Gastroesophageal sphincter (tissue), 3 donors: Measurements from ENCODE around the gene TMEM131.

Experiments
- POLR2AphosphoS5 ChIP-seq: sonication (generic); formaldehyde crosslinking; IDR thresholded peaks from one replicate; pipeline ENCODE4 v1.6.1; 2017; ENCODE audit warnings: antibody characterized with exemption
- TF ChIP-seq, protein P1 (sequence below), 4 experiments: fragments of 200-600 bp in 2 of 4; fragments of 450-650 bp in 2 of 4; sonication (generic) in 1 of 4; IDR thresholded peaks; one replicate each; pipeline ENCODE4 v1.5.1; 2017 to 2019; ENCODE audit warnings: antibody characterized with exemption in 4 of 4, mild to moderate bottlenecking in 2 of 4, moderate library complexity in 2 of 4

DNA sequence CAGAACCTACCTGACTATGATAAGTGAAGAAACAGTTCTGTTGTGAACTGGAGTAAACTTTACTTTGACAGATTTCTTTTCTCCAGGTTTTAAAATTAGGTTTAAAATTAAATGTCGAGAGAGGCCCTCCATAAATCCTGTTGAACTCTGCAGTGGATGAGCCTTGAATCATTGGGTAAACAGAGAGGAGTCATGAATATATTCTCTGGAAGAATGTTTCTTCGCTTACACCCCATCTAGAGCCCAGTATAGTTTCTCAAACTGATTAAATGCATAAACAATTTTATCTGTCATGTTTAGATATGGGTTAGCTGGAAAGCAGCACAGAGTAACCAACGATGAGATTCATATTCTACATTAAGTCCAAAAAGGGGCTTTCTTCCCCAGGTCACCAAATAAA lies 198.4 kb downstream of the TMEM131 start:
- no peak for TF ChIP-seq POLR2AphosphoS5
- TF ChIP-seq, protein P1, sequence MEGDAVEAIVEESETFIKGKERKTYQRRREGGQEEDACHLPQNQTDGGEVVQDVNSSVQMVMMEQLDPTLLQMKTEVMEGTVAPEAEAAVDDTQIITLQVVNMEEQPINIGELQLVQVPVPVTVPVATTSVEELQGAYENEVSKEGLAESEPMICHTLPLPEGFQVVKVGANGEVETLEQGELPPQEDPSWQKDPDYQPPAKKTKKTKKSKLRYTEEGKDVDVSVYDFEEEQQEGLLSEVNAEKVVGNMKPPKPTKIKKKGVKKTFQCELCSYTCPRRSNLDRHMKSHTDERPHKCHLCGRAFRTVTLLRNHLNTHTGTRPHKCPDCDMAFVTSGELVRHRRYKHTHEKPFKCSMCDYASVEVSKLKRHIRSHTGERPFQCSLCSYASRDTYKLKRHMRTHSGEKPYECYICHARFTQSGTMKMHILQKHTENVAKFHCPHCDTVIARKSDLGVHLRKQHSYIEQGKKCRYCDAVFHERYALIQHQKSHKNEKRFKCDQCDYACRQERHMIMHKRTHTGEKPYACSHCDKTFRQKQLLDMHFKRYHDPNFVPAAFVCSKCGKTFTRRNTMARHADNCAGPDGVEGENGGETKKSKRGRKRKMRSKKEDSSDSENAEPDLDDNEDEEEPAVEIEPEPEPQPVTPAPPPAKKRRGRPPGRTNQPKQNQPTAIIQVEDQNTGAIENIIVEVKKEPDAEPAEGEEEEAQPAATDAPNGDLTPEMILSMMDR (IDR thresholded peaks at IDR 0.05) = no peak
